Bone marrow (tissue), 2 donors: ENCODE data around the gene CELF2.
A peak's percentile ranks its signal among the peaks of the same experiment; 100 is the strongest.
"Not testable (repeated sequence)": the region's sequence is repeated elsewhere in the genome, so short reads cannot be mapped to it uniquely, and the experiment has no call there.

Experiments used
- DNase-seq, 2 donors: peaks; one replicate each; lab custom pipeline; 2025; lab: John Stamatoyannopoulos, UW

The CELF2 gene

DNA sequence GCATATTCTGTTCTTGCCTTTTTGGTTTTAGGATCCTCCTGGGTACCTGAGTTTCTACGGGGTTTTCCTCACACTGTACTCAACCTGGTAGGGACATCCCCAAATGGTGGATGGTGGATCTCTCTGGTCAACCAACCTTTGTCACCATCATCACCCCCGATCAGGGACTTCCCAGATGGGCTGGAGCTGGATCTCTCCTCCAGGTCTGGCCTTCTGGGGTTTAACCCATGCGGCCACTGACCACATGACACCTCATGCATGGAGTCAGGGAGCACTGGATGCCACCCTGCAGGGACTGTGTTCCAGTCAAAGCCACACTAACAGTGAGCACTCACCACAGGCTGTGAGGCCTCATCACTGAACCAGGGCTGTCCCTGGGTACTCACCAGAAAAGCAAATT is 80.0 kb downstream of the CELF2 start:
- DNase-seq, result no peak

DNA sequence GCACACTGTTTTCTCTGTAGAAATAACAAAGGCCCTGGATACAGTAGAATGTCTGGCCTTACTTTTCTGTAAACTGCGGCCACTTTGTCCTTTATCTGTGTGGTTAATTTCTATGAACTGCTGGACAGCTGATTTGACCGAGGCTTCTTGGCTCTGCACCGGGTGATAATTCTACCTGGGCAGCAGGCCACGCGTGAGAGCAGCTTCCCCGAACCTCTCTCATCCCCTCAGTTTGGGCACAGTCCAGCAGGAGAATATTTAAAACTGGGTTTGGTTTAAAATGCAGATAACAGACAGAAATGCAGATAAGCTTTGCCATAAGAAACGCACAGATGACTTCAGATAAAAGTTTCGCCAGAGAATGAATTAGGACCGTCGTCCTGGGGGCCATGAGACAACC is 81.0 kb downstream of the CELF2 start:
- no peak for DNase-seq

DNA sequence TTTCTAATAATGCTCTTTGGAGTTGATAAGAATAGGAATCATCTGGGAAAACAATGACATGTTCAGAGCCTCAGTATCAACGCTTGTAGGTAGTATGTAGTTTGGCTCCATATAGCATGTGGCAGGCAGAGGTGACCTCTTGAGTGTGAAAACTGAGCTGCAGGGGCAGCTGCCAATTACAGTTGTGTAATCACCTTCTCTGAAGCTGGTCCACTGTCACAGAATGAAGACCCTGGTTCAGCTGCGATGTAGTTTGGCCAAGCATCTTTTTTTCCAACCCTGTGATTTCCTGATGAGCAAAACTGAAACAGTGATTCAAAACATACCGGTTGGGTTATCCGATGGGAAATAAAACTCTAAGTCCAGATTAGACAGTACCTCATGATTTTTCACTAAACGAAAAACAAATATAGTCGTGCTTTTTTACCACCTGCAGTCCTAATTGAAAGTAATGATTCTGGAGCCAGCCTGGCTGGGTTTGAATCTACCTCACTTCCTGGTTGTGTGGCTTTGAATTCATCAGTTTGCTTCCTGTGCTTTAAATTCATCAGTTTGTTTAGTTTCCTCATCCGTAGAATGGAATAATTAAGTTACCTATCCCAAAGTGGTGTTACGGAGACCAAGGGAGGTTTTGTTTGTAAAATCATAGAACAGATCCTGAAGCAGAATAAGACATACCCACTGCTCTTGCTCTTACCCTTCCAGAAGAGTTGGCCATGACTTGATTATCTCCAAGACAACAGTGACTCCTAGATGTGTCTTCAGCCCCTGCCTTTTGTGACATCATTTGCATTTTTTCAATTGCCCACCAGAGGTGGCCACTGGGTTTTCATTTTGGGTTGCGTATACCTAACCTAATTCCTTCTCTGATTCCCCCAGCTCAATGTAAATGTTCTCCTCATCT is 87.4 kb downstream of the CELF2 start:
- DNase-seq, result no peak

DNA sequence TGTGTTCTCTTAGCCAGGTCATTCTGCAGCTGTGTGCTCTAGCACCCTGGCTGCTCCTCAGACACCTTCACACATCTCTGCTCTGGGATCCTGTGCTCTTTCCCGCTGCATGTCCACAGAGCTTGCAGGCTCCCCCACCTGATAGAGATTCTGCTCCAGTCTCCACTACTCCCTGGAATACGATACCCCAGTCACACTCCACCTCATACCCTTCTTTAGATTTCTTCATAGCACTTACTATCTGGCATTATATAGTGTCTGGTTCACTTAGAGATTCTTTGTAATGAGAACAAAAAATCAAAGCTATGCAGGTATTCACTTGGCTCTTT is 88.0 kb downstream of the CELF2 start:
- DNase-seq, result no peak

DNA sequence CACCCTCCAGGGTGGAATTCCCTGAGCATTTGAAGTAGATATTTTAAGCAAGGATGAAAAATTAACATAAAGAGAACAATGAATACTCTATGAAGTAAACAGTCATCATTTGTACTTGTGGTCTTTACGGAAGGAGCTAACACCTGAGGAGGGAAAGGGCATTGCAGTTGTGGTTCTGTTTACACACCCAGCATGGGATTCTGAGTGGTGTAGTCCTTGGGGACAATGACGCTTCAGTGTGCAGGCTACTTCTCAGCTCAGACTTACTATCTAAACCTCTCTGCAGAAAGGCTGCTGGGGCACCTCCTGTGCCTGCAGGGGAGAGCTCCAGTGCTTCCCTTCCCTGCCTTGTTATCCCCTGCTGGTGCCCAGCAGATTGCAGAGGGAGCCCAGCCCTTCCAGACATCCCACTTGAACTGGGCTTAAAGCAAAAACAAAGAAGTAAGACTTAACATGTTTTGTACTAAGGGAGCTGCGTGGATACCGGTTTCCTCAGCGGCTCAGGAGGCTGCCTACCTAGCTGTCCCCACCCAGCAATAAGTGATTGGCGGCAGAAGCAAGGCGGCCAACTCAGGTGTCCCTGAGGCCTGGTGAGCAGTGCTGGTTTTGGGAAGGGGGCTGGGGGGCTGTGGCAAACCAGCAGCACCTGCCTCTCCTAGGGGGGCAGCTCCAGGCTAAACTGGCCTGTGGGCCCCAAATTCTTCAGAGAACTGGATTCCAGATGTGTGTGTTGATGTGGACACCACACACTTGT is 89.1 kb downstream of the CELF2 start:
- DNase-seq, result no peak

DNA sequence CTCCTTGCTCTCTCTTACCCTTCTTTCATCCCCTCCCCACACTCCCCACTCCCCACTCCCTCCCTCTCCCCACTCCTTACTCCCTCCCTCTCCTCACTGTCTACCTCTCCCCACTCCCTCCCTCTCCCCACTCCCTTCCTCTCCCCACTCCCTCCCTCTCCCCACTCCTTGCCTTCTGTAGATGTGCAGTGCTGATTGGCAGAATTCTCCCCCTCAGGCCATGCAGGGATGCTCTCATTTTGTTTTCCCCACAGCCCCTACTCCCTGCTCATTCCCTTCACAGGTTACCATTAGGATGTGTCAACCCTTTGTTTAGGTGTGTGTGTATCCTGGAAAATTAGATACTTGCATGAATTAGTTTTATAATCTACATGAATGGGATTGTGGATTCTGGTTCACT is 90.3 kb downstream of the CELF2 start:
- no peak for DNase-seq

DNA sequence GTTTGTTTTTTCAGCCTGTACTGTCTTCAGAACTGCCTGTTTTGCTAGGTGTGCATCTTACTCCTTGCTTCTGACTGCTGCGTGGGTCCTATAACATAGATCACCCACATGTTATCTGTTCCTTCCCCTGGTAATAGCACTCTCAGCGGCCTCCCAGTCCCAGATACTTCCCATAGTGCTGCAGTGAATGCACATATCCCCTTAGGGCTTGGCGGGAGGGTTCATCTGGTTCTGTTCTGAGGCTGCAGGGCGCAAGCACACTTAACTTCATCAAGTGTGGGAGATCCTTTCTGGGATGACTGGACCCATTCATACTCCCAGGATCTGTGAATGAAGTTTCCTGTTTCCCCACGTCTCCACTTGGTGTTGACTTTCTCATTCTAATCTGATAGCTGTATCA is 90.7 kb downstream of the CELF2 start:
- DNase-seq, result no peak

DNA sequence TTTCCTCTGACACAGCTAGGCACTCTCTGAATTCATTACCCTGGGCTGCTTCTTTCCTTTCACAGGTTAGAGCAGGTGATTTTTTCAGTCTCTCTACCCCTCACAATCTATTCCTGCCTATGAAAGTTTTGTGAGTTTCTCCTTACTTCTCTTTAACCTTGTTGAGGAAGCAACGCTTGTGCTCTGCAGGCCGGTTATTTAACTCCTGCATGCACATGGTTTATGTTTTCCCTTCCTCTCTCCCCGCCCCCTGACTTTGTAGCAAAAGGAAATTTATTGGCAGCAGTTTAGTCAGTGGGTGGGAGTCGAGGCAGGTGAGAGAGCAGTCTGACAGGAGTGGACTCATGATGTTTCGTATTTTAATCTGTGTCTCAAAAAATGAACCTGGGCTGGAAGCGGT is 91.9 kb downstream of the CELF2 start:
- DNase-seq, result no peak

DNA sequence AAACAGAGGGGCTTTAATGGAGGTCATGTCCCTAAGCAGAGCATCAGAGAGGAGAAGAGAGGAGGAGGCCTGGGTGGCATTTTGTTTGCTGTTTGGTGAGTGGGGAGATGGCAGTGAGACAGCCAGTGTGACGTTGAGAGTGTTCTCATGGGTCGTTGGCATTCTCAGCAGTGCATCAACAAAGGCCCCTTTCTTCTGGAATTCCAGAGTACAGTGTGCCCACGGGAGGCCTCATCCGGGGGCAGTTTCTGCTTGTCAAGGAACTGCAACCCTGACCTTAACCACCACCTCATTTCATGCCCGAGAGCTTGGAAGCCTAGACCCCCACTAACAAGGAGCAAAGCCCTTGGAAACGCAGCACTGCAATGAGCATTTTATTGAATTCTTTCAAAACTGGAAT is 92.9 kb downstream of the CELF2 start:
- no peak for DNase-seq

DNA sequence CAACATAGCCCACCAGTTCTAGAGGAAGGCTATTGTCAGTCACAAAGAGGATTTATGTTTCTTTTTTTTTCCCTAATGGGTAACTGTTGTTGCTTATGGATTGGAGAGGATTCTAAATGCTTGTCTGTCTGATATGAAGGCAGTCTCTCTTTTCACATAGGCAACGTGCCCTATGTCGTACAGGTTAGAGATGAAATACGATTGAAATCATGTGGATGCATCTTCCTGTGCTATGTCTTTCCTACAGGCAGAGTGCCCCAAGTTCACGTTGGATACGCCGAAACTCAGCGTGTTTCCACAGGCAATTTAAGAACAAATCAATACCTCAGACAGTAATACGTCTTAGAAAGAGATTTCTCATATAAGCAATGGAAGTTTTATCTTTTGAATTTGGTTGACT is 93.8 kb downstream of the CELF2 start:
- DNase-seq, result no peak

DNA sequence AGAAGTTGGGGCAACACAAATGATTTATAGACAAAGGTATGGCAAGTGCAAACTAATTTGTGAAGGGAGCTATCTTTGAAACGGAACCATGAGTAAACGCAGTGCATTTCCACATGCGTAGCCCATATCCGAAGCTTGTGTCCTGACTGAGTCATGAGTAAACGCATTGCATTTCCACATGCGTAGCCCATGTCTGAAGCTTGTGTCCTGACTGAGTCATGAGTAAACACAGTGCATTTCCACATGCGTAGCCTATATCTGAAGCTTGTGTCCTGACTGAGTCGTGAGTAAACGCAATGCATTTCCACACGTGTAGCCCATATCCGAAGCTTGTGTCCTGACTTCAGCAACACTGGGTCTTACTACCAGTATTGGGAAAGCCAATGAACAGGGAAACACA is 95.0 kb downstream of the CELF2 start:
- no peak for DNase-seq

DNA sequence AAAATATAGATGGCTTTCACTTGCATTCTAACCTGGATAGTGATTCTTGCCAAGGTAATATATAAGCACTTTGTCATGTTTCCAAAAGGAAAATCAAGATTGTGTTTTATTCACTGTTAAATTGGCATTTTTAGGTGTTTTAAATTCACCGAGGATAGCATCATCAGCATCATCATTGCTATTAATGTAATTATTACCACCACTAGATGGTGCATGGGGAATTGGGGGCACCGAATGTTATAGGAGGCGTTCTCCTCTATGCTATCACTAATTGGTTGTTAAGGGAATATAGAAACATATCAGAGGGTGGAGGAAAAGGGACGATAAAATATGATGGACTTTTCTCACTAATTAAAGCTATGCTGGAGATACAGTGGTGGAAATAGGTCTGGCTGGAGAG is 95.5 kb downstream of the CELF2 start:
- DNase-seq, result peak in 1 of 2 donors; percentile 33

DNA sequence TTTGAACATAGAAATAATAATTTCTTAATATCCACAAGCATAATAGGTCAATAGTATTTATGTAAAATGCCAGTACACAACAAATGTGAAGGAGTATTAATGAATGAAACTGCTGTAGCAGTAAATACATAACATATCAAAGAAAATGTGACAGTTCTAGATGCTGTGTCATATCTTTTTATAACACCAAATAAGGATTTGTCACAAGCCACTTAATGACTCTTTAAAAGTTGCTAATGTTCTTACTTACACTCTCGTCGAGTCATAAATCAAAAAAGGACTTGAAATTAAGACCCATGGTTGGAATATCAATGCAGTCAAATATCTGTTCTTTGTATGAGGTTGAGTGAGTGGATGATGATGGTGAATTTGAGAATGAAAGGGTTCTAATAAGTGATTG is 96.6 kb downstream of the CELF2 start:
- no peak for DNase-seq

DNA sequence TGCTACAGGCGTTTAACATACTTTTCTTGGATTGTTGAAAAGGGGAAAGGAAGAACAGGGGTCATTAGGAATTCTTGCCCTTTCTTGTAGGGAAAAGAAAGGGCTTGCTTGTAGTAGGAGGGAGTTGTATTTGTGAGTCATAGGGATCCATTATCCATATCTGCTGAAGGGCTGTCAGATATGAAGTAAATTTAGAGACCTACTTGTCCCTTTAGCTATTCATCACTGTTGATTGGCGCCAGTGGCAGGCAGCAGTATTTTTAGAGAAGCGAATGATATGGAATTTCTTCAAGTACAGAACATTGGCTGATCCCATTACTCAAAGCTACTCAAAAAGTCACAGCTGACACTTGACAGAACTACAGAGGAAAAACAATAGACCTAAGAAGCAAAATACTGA is 97.7 kb downstream of the CELF2 start:
- no peak for DNase-seq

DNA sequence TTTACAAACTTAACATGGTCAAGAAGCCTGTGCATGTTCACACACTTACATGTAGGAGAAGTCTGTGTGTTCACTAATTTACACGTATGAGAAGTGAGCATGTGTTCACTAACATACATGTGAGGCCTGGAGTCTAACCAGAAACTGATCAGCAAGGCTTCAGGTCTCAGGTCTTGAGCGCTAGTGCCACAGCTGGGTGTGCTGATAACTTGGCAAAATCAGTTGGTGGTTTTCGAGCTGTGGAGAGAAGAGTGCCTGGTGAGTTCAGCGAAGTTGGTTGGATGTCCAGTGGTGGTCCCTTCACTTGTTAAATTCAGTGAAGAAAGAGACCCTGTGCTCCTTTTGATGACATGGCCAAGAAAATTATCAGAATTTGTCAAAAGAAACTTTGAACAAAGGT is 98.7 kb downstream of the CELF2 start:
- DNase-seq, result no peak

DNA sequence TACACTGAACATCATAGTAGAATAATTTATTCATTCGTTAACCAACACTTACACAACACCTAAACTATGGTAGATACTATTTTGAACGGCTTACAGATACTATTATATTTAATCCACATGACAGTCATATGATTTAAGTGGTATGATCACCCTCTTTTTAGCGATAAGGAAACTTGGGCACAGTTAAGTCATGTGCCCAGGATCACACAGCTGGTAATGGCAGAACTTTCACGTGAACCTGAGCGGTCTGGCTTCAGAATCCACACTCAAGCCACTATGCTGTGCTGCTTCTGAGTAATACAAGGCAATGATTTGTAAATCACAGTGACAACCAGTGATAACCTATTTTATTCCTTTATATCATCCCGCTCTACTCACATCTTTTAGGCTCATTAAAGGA is 99.1 kb downstream of the CELF2 start:
- DNase-seq, result no peak

DNA sequence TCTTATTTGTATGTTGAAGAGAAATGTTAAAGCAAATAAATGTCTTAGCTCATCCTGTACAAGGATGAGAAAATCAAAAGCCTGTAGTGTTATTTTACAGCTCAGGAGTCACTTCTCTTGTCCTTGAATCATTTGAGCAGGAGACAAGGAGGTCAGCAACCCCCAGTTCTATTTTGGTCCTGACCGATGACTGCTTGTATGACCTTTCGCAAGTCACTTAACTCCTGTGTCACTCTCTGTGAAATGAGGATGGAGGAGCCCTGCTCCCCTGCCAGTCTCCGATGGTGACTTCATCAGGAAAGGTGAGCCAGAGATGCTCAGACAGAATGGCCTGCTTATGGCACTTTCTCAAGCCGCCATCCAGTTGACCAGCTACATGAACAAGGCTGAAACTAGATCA is 101.0 kb downstream of the CELF2 start:
- DNase-seq, result no peak

DNA sequence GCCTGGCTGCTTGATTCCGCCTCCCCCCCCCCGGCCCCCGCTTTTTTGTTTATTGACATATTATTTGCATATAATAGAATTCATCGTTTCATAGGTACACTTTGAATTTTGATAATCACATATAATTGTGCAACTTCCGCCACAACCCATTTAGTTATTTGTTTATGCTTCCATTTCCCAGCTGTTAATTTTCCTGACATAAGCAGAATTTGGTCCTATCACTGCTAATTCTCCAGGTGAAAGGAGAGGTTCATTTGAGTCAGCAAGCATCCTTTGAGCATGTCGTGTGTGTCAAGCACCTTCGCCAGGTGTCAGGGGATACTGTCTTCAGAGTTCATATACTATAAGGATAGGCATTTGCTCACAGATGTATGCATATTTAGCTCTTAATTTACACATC is 102.2 kb downstream of the CELF2 start:
- no peak for DNase-seq

DNA sequence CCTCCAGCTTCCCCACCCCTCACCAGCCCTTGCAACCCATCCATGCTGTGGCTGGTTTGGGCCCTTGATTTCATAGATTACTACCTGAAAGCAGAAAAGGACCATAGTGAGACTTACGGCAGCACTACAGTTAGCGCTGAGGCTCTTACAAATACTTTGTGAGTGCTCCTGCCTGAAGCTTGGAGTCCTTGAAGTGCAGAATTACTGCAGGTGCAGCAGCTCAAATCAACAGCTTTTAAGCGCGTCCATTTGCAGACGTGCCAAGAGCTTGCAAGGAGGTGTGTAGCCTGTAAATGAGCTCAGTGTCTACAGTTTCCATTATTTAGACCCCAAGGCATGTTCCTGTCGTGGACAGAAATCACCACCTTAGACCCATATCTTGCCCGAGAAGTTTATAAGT is 103.0 kb downstream of the CELF2 start:
- DNase-seq, result no peak

DNA sequence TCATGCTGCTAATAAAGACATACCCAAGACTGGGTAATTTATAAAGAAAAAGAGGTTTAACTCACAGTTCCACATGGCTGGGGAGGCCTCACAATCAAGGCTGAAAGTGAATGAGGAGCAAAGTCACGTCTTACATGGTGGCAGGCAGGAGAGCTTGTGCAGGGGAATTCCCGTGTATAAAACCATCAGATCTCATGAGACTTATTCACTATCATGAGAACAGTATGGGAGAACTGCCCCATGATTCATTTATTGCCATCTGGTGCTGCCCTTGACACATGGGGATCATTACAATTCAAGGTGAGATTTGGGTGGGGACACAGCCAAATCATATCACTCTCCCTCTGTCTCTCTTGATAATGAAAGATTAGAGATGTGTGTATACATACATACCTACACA is 106.2 kb downstream of the CELF2 start:
- DNase-seq, result not testable (repeated sequence)

DNA sequence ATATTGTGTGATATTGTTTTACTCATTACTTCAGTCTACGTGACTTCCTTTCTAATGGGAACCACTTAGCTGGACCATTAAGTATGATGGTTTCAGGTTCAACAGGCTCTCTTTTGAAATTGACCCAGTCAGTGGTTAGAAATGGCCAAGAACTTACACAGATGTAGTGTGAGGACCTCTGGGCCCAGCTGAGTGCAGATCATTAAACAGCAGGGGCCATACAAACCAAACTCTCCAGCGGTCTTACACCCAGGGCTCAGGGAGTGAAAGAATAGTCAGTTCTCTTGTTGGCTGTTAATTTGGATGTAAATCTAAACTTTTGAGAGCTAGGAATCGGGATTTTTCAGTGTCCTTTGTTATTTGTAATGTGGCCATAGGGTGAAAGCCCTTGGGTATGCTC is 107.3 kb downstream of the CELF2 start:
- no peak for DNase-seq

DNA sequence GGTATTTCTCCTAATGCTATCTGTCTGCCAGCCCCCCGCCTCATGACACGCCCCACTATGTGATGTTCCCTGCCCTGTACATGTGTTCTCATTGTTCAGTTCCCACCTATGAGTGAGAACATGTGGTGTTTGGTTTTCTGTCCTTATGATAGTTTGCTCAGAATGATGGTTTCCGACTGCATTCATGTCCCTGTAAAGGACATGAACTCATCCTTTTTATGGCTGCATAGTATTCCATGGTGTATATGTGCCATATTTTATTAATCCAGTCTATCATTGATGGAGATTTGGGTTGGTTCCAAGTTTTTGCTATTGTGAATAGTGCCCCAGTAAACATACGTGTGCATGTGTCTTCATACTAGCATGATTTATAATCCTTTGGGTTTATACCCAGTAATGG is 109.3 kb downstream of the CELF2 start:
- not testable (repeated sequence) for DNase-seq

DNA sequence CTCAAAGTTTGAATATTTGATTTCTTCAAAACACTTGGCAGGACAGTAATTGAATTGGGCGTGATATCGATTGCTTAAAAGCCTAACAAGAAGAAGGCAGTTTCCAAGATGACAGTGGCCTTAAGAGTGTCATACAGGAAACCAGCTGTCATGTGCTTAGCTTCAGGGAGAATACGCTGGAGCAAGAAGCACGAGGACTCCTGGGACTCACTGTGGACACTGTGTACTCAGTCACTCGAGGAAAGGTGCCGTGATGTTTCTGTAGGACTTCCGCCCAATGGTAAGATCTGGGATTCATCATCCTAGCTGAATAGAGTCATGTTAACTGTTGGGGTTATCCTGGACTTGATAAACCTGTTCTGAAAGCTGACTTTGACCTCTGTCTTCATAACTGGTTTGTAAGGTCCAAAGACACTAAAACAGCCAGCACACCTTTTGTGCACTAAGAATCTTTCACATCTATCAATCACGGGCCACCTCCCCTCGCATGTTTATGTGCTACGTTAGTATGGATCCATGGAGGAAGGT is 113.5 kb downstream of the CELF2 start:
- DNase-seq, result no peak
